Measurements from ENCODE around the gene B2M.
A peak's percentile ranks its signal among the peaks of the same experiment; 100 is the strongest.
"Not testable (repeated sequence)": the region's sequence is repeated elsewhere in the genome, so short reads cannot be mapped to it uniquely, and the experiment has no call there.

Gene B2M

GRCh38 chr15:44726136-44726535 lies 14.8 kb downstream of the B2M start:
- DNase-seq (ENCODE audit: low spot score): no peak

GRCh38 chr15:44726568-44727484 lies 15.5 kb downstream of the B2M start:
- DNase-seq (ENCODE audit: low spot score): peak; percentile 88

DNA sequence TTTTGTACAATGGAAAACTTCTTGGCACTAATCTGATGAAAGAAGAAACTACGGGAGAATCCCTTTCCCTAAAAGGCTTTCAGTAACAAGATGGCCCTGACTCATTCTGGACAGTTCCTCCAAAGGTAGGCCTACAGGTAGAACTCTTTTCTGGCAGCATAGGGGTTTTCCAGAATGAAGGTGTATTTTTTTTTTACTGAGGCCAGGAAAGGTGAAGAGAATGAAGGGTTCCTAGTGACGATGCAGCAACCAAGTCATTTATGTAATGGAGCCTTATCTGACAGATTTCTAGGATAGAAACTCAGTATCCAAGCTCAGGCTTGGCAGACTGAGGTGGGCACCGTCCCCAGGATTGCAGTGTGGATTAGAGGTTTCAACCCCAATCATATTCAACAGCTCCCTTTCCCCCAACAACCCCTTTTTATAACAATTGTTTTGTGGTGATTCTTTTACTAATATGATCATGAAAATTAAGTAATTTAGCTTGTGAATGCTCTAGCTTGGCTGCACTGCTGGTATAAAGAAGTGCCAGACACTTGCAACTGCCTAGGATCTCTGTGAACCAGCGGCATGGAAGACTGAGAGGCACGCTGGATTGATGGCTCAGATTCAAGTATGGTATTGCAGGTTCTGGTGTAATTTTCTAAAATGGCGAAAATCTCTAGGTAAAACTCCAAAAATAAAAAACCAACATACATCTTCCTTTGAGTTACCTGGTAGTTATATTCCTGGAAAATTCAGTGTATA lies 16.3 kb downstream of the B2M start:
- DNase-seq (ENCODE audit: low spot score): no peak

DNA sequence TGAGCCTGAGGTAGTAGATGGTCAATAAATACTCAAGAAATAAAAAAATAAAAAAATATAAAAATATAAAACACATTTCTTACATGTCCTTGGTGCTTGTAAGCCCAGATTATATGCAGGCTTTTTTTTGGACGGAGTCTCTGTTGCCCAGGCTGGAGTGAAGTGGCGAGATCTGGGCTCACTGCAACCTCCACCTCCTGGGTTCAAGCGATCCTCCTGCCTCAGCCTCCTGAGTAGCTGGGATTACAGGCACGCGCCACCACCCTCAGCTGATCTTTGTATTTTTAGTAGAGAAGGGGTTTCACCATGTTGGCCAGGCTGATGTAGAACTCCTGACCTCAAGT lies 16.9 kb downstream of the B2M start:
- DNase-seq (ENCODE audit: low spot score): not testable (repeated sequence)

GRCh38 chr15:44728576-44729407 lies 17.5 kb downstream of the B2M start:
- peak; percentile 99 for DNase-seq (ENCODE audit: low spot score)

DNA sequence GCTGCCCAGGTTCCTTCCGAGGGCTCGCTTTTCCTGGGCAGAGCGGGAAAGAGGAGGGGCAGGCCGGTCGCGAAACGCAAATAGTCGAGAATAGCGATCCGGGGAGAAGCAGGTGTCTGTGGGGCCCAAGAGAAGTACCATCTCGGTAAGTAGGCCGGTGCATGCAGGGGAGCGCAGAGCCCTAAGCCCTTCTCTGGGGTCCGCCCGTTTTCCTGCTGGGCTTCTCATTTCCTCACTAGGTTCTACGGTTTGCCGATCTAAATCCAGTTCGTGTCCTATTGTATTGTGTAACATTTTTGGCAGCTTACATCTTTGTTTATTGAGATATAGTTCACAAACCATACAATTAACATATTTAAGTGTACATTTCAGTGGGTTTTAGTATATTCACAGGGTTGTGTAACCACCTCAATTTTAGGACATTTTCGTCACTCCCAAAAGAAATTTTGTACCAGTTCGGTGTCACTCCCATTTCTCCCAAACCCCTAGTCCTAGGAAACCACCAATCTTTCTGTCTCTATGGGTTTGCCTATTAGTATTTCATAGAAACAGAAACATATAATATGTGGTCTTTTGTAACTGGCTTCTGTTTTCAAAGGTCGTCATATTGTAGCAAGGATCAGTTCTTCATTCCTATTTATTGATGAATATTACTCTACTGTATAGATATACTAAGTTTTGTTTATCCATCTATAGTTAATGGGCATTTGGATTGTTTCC lies 18.3 kb downstream of the B2M start:
- DNase-seq (ENCODE audit: low spot score): no peak

- no peak for DNase-seq (ENCODE audit: low spot score)
Measured at GRCh38 chr15:44734839-44735481, 23.6 kb downstream of the B2M start.

DNA sequence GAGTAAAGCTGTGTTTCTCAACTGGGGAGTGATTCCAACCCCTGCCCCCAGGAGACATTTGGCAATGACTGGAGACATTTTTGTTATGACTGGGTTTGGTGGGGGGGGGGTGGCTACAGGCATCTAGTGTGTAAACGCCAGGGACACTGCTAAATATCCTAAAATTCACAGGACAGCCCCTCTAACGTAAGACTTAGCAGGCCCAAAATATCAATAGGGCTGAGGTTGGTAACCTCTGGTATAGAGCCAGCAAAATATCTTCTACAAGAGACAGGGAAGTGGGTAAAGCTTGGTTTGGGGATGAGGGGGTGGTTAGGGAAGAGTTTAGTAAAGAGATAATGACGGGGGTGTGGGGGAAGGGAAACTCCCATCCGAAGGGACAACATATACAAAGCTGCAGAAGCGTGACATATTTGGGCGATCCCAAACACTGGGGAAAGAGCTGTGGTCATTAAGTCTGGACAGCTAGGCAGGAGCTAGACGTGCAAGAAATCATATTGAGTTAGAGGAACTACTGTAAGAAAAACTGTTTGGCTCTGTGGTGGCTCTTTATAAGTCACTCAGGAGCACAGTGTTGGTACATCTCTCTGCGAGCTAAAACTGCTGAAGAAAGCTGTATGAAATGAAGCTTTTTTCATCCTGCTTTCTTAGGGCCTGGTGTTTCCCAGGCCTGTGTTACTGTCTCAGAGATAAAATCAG lies 24.3 kb downstream of the B2M start:
- DNase-seq (ENCODE audit: low spot score): no peak

- no peak for DNase-seq (ENCODE audit: low spot score)
Measured at GRCh38 chr15:44736181-44736765, 25.0 kb downstream of the B2M start, which contains the start of gene TRIM69. Gene TRIM69 (plus strand): TSS chr15:44736528. CDS start chr15:44736705, 177 bp downstream.

- DNase-seq (ENCODE audit: low spot score): peak; percentile 59
Measured at GRCh38 chr15:44738340-44738984, 27.1 kb downstream of the B2M start.

DNA sequence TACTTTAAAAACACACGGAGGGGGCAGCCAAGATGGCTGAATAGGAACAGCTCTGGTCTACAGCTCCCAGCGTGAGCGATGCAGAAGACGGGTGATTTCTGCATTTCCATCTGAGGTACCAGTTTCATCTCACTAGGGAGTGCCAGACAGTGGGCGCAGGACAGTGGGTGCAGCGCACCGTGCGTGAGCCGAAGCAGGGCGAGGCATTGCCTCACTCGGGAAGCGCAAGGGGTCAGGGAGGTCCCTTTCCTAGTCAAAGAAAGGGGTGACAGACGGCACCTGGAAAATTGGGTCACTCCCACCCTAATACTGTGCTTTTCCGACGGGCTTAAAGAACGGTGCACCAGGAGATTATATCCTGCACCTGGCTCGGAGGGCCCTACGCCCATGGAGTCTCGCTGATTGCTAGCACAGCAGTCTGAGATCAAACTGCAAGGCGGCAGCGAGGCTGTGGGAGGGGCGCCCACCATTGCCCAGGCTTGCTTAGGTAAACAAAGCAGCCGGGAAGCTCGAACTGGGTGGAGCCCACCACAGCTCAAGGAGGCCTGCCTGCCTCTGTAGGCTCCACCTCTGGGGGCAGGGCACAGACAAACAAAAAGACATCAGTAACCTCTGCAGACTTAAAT lies 28.0 kb downstream of the B2M start:
- DNase-seq (ENCODE audit: low spot score): not testable (repeated sequence)

DNA sequence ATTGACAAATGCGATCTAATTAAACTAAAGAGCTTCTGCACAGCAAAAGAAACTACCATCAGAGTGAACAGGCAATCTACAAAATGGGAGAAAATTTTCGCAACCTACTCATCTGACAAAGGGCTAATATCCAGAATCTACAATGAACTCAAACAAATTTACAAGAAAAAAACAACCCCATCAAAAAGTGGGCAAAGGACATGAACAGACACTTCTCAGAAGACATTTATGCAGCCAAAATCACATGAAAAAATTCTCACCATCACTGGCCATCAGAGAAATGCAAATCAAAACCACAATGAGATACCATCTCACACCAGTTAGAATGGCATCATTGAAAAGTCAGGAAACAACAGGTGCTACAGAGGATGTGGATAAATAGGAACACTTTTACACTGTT lies 32.1 kb downstream of the B2M start:
- DNase-seq (ENCODE audit: low spot score): not testable (repeated sequence)

- DNase-seq (ENCODE audit: low spot score): no peak
Measured at GRCh38 chr15:44753345-44753744, 42.0 kb downstream of the B2M start.

- no peak for DNase-seq (ENCODE audit: low spot score)
Measured at GRCh38 chr15:44763187-44763586, 51.9 kb downstream of the B2M start.

- no peak for DNase-seq (ENCODE audit: low spot score)
Measured at GRCh38 chr15:44763848-44764247, 52.5 kb downstream of the B2M start.

GRCh38 chr15:44765036-44765435 lies 53.7 kb downstream of the B2M start:
- no peak for DNase-seq (ENCODE audit: low spot score)

Data from kidney tubule cell (primary cell).